ENCODE measurements around the gene RTN4RL1.

Gene RTN4RL1

GRCh38 chr17:1979182-1979985 lies 45.8 kb downstream of the RTN4RL1 start:
- Histone ChIP-seq H2BK5ac (ENCODE audit: low read length) (no peak overlapping the region), H3K79me1 (ENCODE audit: low read length) (no peaks in the 10 kb centered on the region), H3K4me3 (ENCODE audit: low read length) (no peak overlapping the region), H3K36me3 (ENCODE audit: control insufficient read depth, insufficient read depth, low read length) (no peaks in the 10 kb centered on the region), H3K27me3 (ENCODE audit: insufficient read depth, low read length, poor library complexity) (no peaks in the 10 kb centered on the region), H3K9ac (ENCODE audit: low read length) (no peak overlapping the region), H3K18ac (ENCODE audit: low read length) (no peak overlapping the region), H3K56ac (ENCODE audit: low read length) (no peak overlapping the region), H4K5ac (ENCODE audit: low read length) (no peak overlapping the region), H3K79me2 (ENCODE audit: control insufficient read depth, insufficient read depth, low read length) (no peaks in the 10 kb centered on the region), H3K23ac (ENCODE audit: low read length) (no peak overlapping the region), H2BK120ac (ENCODE audit: low read depth, low read length) (no peak overlapping the region), H3K4me1 (ENCODE audit: control insufficient read depth, low read depth, low read length) (no peaks in the 10 kb centered on the region), H3K4ac (ENCODE audit: low read depth, low read length) (no peak overlapping the region), H4K8ac (ENCODE audit: low read depth, low read length) (no peak overlapping the region), H2AK5ac (ENCODE audit: low read length) (no peak overlapping the region), H3K27ac (ENCODE audit: low read depth, low read length) (no peak overlapping the region), H2BK15ac (replicated peaks; ENCODE audit: low read depth) (no peak overlapping the region), H3K4me2 (ENCODE audit: low read length) (no peak overlapping the region)
- WGBS (ENCODE audit: extremely low coverage, insufficient coverage, low lambda C conversion rate) = no CpG with 5 or more reads among the region's 11 CpGs
- no peak for DNase-seq

GRCh38 chr17:1978396-1978949 lies 46.7 kb downstream of the RTN4RL1 start:
- Histone ChIP-seq H3K4me1 (ENCODE audit: control insufficient read depth, low read depth, low read length) (no peaks in the 10 kb centered on the region), H3K23ac (ENCODE audit: low read length) (no peak overlapping the region), H4K8ac (ENCODE audit: low read depth, low read length) (no peak overlapping the region), H2BK15ac (replicated peaks; ENCODE audit: low read depth) (no peak overlapping the region), H3K36me3 (ENCODE audit: control insufficient read depth, insufficient read depth, low read length) (no peaks in the 10 kb centered on the region), H3K9ac (ENCODE audit: low read length) (no peak overlapping the region), H2BK5ac (ENCODE audit: low read length) (no peak overlapping the region), H4K5ac (ENCODE audit: low read length) (no peak overlapping the region), H3K27ac (ENCODE audit: low read depth, low read length) (no peak overlapping the region), H3K4me2 (ENCODE audit: low read length) (no peak overlapping the region), H3K79me1 (ENCODE audit: low read length) (no peaks in the 10 kb centered on the region), H3K4me3 (ENCODE audit: low read length) (no peak overlapping the region), H2BK120ac (ENCODE audit: low read depth, low read length) (no peak overlapping the region), H2AK5ac (ENCODE audit: low read length) (no peak overlapping the region), H3K79me2 (ENCODE audit: control insufficient read depth, insufficient read depth, low read length) (no peaks in the 10 kb centered on the region), H3K4ac (ENCODE audit: low read depth, low read length) (no peak overlapping the region), H3K18ac (ENCODE audit: low read length) (no peak overlapping the region), H3K27me3 (ENCODE audit: insufficient read depth, low read length, poor library complexity) (no peaks in the 10 kb centered on the region), H3K56ac (ENCODE audit: low read length) (no peak overlapping the region)
- no peak for DNase-seq
- no CpG with 5 or more reads among the region's 16 CpGs for WGBS (ENCODE audit: extremely low coverage, insufficient coverage, low lambda C conversion rate)

GRCh38 chr17:1977583-1978395 lies 47.3 kb downstream of the RTN4RL1 start:
- peak; percentile 83 for DNase-seq
- H3K27ac ChIP-seq (ENCODE audit: low read depth, low read length) = no peak overlapping the region
- H3K4me3 ChIP-seq (ENCODE audit: low read length) = no peak overlapping the region

GRCh38 chr17:1976683-1977064 lies 48.5 kb downstream of the RTN4RL1 start:
- H3K27me3 ChIP-seq (ENCODE audit: insufficient read depth, low read length, poor library complexity) = no peaks in the 10 kb centered on the region
- no peak overlapping the region for H2AK5ac ChIP-seq (ENCODE audit: low read length)
- H3K79me1 ChIP-seq (ENCODE audit: low read length) = no peaks in the 10 kb centered on the region
- no peak for DNase-seq
- H3K18ac ChIP-seq (ENCODE audit: low read length) = no peak overlapping the region
- H3K56ac ChIP-seq (ENCODE audit: low read length) = peak overlapping the region; percentile 10
- H3K4me1 ChIP-seq (ENCODE audit: control insufficient read depth, low read depth, low read length) = no peaks in the 10 kb centered on the region
- no peaks in the 10 kb centered on the region for H3K79me2 ChIP-seq (ENCODE audit: control insufficient read depth, insufficient read depth, low read length)
- no peak overlapping the region for H4K8ac ChIP-seq (ENCODE audit: low read depth, low read length)
- no peak overlapping the region for H3K27ac ChIP-seq (ENCODE audit: low read depth, low read length)
- no peak overlapping the region for H2BK120ac ChIP-seq (ENCODE audit: low read depth, low read length)
- H2BK5ac ChIP-seq (ENCODE audit: low read length) = no peak overlapping the region
- H3K23ac ChIP-seq (ENCODE audit: low read length) = no peak overlapping the region
- no peak overlapping the region for H3K4me3 ChIP-seq (ENCODE audit: low read length)
- no peak overlapping the region for H3K9ac ChIP-seq (ENCODE audit: low read length)
- no peak overlapping the region for H3K4me2 ChIP-seq (ENCODE audit: low read length)
- H4K5ac ChIP-seq (ENCODE audit: low read length) = no peak overlapping the region
- H3K36me3 ChIP-seq (ENCODE audit: control insufficient read depth, insufficient read depth, low read length) = no peaks in the 10 kb centered on the region
- WGBS (ENCODE audit: extremely low coverage, insufficient coverage, low lambda C conversion rate) = no CpG with 5 or more reads among the region's 5 CpGs
- H2BK15ac ChIP-seq (replicated peaks; ENCODE audit: low read depth) = no peak overlapping the region
- no peak overlapping the region for H3K4ac ChIP-seq (ENCODE audit: low read depth, low read length)

More at GRCh38 chr17:1977583-1978395, 47.3 kb downstream of the RTN4RL1 start:
- H3K36me3 ChIP-seq (ENCODE audit: control insufficient read depth, insufficient read depth, low read length) = no peaks in the 10 kb centered on the region
- no peak overlapping the region for H4K8ac ChIP-seq (ENCODE audit: low read depth, low read length)
- no peak overlapping the region for H3K4ac ChIP-seq (ENCODE audit: low read depth, low read length)
- H3K79me1 ChIP-seq (ENCODE audit: low read length) = no peaks in the 10 kb centered on the region
- H3K56ac ChIP-seq (ENCODE audit: low read length) = no peak overlapping the region
- H2BK15ac ChIP-seq (replicated peaks; ENCODE audit: low read depth) = no peak overlapping the region
- no peaks in the 10 kb centered on the region for H3K4me1 ChIP-seq (ENCODE audit: control insufficient read depth, low read depth, low read length)
- no peaks in the 10 kb centered on the region for H3K79me2 ChIP-seq (ENCODE audit: control insufficient read depth, insufficient read depth, low read length)
- H3K27me3 ChIP-seq (ENCODE audit: insufficient read depth, low read length, poor library complexity) = no peaks in the 10 kb centered on the region
- no peak overlapping the region for H3K4me2 ChIP-seq (ENCODE audit: low read length)
- H2BK120ac ChIP-seq (ENCODE audit: low read depth, low read length) = no peak overlapping the region
- H2BK5ac ChIP-seq (ENCODE audit: low read length) = no peak overlapping the region
- H2AK5ac ChIP-seq (ENCODE audit: low read length) = no peak overlapping the region
- H3K23ac ChIP-seq (ENCODE audit: low read length) = no peak overlapping the region
- H4K5ac ChIP-seq (ENCODE audit: low read length) = no peak overlapping the region
- no CpG with 5 or more reads among the region's 55 CpGs for WGBS (ENCODE audit: extremely low coverage, insufficient coverage, low lambda C conversion rate)
- no peak overlapping the region for H3K18ac ChIP-seq (ENCODE audit: low read length)
- no peak overlapping the region for H3K9ac ChIP-seq (ENCODE audit: low read length)

DNA sequence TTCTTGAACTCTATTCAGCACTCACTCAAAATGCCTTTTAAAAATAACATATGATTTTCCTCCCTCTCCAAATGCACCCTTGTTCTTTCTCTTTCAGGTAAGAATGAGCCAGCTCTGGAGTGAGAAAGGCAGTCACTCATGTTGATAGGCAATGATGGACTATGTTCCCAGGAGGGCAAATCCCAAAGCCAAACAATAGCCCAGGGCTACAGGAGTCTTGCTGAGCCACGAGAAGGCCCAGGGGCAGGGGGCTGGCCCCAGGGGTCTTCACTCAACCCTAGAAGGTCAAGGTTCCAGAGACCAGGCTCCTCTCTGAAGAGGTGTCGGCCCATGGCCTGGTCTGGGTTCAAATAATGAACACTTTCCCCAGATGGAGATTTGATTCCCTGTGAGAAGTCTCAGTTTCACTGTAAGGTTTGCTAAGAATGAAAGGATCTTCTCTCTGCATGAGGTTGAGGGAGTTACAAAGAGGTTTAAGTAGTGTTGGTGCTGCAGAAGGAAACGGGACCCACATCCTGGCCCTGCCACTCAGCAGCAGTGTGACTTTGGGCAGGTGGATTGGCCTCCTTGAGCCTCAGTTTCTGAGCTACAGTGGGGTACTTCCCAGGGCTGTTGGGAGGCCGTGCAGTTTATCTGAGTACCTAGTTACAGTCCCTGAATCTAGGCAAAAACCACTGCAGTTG lies 49.0 kb downstream of the RTN4RL1 start:
- Histone ChIP-seq H3K79me2 (ENCODE audit: control insufficient read depth, insufficient read depth, low read length) (no peaks in the 10 kb centered on the region), H3K4me3 (ENCODE audit: low read length) (no peak overlapping the region), H3K4me2 (ENCODE audit: low read length) (no peak overlapping the region), H3K18ac (ENCODE audit: low read length) (no peak overlapping the region), H3K79me1 (ENCODE audit: low read length) (no peaks in the 10 kb centered on the region), H3K36me3 (ENCODE audit: control insufficient read depth, insufficient read depth, low read length) (no peaks in the 10 kb centered on the region), H3K23ac (ENCODE audit: low read length) (no peak overlapping the region), H3K56ac (ENCODE audit: low read length) (peak overlapping the region; percentile 10), H3K9ac (ENCODE audit: low read length) (no peak overlapping the region), H2AK5ac (ENCODE audit: low read length) (no peak overlapping the region), H3K27ac (ENCODE audit: low read depth, low read length) (no peak overlapping the region), H4K8ac (ENCODE audit: low read depth, low read length) (no peak overlapping the region), H3K27me3 (ENCODE audit: insufficient read depth, low read length, poor library complexity) (no peaks in the 10 kb centered on the region), H2BK5ac (ENCODE audit: low read length) (no peak overlapping the region), H3K4me1 (ENCODE audit: control insufficient read depth, low read depth, low read length) (no peaks in the 10 kb centered on the region), H2BK120ac (ENCODE audit: low read depth, low read length) (no peak overlapping the region), H2BK15ac (replicated peaks; ENCODE audit: low read depth) (no peak overlapping the region), H3K4ac (ENCODE audit: low read depth, low read length) (no peak overlapping the region), H4K5ac (ENCODE audit: low read length) (no peak overlapping the region)
- no CpG with 5 or more reads among the region's 4 CpGs for WGBS (ENCODE audit: extremely low coverage, insufficient coverage, low lambda C conversion rate)
- DNase-seq = no peak

Measured in mesendoderm (in vitro differentiated cells).